ENCODE data around the gene SUN3. TPM values are rescaled to one million over a fixed set of nuclear protein-coding genes. Genes with fewer than 3 reads are reported as not detected.

Gene SUN3
- total RNA-seq, 1 donor from 2014 or later: not detected

DNA sequence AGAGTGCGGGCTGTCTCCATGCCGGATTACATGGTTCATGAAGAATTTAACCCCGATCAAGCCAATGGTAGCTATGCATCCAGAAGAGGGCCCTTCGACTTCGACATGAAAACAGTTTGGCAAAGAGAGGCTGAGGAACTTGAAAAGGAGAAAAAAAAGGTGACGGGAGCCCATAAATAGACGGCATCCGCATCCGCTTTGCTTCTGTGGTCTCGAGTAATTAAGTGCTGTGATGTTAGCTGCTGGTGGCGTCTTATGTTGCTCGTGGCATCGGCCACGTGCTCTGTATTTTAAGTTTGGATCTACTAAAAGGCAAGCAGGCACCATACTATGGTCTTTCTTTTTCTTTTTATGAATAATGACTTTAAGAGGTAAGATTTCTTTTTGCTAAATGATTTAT lies 17.6 kb upstream of the SUN3 start:
- intact Hi-C loops (cut with DNase I): no loop called here
- Histone ChIP-seq H3K4me1 (no peaks in the 10 kb centered on the region), H3K27ac (no peak overlapping the region), H3K36me3 (no peaks in the 10 kb centered on the region), H3K9me3 (no peaks in the 10 kb centered on the region), H3K4me3 (no peak overlapping the region), H3K27me3 (no peaks in the 10 kb centered on the region)
- TF ChIP-seq, protein P1, sequence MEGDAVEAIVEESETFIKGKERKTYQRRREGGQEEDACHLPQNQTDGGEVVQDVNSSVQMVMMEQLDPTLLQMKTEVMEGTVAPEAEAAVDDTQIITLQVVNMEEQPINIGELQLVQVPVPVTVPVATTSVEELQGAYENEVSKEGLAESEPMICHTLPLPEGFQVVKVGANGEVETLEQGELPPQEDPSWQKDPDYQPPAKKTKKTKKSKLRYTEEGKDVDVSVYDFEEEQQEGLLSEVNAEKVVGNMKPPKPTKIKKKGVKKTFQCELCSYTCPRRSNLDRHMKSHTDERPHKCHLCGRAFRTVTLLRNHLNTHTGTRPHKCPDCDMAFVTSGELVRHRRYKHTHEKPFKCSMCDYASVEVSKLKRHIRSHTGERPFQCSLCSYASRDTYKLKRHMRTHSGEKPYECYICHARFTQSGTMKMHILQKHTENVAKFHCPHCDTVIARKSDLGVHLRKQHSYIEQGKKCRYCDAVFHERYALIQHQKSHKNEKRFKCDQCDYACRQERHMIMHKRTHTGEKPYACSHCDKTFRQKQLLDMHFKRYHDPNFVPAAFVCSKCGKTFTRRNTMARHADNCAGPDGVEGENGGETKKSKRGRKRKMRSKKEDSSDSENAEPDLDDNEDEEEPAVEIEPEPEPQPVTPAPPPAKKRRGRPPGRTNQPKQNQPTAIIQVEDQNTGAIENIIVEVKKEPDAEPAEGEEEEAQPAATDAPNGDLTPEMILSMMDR (IDR thresholded peaks at IDR 0.05): no peak
- no peak for DNase-seq (ENCODE audit: low spot score in 2 of 2)

DNA sequence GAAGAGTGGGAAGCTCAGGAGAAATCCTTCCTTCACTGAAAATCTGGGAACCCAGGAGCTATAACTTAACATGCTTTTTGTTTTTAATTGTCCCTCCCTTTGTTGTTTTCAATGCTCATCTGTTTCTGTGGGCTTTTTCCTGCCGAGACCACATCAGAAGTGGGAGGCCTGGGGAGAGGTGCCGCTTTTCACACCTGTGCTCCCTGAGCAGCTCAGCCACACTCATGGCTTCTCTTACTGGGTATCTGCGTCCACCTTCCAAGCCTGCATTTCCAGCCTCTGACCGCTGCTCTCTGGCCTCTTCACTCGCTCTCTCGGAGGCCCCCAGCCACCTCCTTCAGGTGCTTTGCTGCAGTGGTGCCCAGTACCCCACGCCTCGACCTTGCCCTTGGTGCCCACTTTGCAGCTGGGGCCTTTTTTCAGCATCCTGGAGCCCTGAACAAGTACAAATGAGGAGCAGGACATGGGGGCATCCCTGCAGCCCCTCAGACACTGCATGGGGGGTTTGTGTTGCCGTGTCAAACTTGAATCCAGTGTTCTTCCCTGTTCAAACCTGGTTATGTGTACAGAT lies 16.4 kb upstream of the SUN3 start:
- Histone ChIP-seq H3K36me3 (no peaks in the 10 kb centered on the region), H3K27me3 (no peaks in the 10 kb centered on the region), H3K27ac (no peak overlapping the region), H3K4me1 (no peaks in the 10 kb centered on the region), H3K4me3 (no peak overlapping the region), H3K9me3 (no peaks in the 10 kb centered on the region)
- DNase-seq (ENCODE audit: low spot score in 2 of 2): no peak
- TF ChIP-seq, protein P1 (IDR thresholded peaks at IDR 0.05): no peak
- intact Hi-C loops (cut with DNase I): no loop called here

DNA sequence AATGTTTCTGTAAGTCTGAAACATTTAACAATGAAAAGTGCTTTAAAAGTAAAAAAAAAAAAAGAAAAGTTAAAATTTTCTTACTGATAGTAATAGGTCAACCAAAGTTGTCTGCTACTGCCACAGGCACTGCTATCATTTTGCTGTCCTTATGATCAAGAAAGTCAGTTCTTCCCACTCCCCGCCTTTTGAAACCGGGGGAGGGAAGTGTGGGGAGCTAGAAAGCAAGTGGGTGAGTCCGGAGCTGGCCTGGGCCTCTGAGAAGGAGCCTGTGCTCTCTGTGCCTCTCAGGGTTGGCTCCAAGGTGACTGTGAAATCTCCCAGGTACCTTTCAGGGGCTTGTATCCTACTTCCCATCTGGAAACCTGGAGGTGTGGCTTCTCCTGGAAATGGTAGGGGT lies 13.7 kb upstream of the SUN3 start:
- Histone ChIP-seq H3K4me3 (no peak overlapping the region), H3K27ac (no peak overlapping the region), H3K36me3 (no peaks in the 10 kb centered on the region), H3K27me3 (no peaks in the 10 kb centered on the region), H3K9me3 (no peaks in the 10 kb centered on the region), H3K4me1 (no peaks in the 10 kb centered on the region)
- no peak for DNase-seq (ENCODE audit: low spot score in 2 of 2)
- intact Hi-C loops (cut with DNase I): no loop called here
- TF ChIP-seq, protein P1 (IDR thresholded peaks at IDR 0.05): no peak

DNA sequence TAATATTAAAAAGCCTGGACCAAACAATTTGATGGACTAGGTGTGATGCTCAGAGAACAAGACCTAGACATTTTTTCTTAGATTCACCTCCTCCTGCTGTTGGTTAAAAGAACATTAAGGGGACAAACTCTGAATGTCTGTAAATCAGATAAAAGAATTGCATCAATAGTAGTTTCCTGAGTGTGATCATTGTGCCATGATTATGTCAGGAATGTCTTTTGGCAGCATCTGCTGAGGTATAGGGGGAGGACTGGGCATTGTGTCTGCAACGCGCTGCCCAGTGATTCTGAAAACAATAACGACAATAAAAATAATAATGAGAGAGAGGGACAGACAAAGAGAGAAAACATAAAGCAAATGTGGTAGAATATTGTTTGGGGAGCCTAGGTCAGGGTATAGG lies 13.3 kb upstream of the SUN3 start:
- H3K4me3 ChIP-seq: no peak overlapping the region
- no peak overlapping the region for H3K27ac ChIP-seq
- TF ChIP-seq, protein P1 (IDR thresholded peaks at IDR 0.05): no peak
- H3K27me3 ChIP-seq: no peaks in the 10 kb centered on the region
- intact Hi-C loops (cut with DNase I): no loop called here
- H3K9me3 ChIP-seq: no peaks in the 10 kb centered on the region
- no peak for DNase-seq (ENCODE audit: low spot score in 2 of 2)
- H3K36me3 ChIP-seq: no peaks in the 10 kb centered on the region
- no peaks in the 10 kb centered on the region for H3K4me1 ChIP-seq

DNA sequence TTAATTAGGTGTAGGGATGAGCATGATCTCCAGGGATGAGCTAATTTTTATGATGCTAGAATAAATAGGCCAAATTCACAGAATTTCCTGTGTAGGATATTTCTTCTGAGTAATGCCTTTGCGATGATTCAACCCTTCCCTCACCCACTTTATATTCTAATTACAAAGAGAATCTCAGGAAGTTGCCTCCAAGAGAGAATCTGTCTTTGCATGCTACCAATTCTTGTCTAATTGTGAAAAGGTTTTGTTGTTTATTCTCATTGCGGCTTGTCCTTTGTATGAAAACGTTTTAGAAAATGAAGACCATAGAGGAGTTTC lies 12.7 kb upstream of the SUN3 start:
- H3K27me3 ChIP-seq: no peaks in the 10 kb centered on the region
- H3K4me1 ChIP-seq: no peaks in the 10 kb centered on the region

More for the DNA sequence above, 12.7 kb upstream of the SUN3 start:
- Histone ChIP-seq H3K27ac (no peak overlapping the region), H3K9me3 (no peaks in the 10 kb centered on the region), H3K4me3 (no peak overlapping the region), H3K36me3 (no peaks in the 10 kb centered on the region)
- DNase-seq (ENCODE audit: low spot score in 2 of 2): no peak
- TF ChIP-seq, protein P1 (IDR thresholded peaks at IDR 0.05): no peak
- intact Hi-C loops (cut with DNase I): no loop called here
